PC-3 (cell line): ENCODE data around the gene LRCH4. TPM values are rescaled to one million over a fixed set of nuclear protein-coding genes. Genes with fewer than 3 reads are reported as not detected.
"Not testable (repeated sequence)": the region's sequence is repeated elsewhere in the genome, so short reads cannot be mapped to it uniquely, and the experiment has no call there.

ENCODE experiments used
- ATAC-seq: fragments of 200-7000 bp; cut with Tn5 transposase; 2 replicates; pipeline ENCODE4 v1.9.1; 2020; ENCODE audit warnings: mild to moderate bottlenecking, moderate library complexity
- BruUV-seq: library from RNA; stranded (reverse); fragments of 400-500 nt; replicated peaks from 2 replicates; lab custom pipeline; 2021; lab: Mats Ljungman, UMichigan
- CTCF ChIA-PET: fragments of 300-600 bp; sonication (Branson Sonifier 250); formaldehyde crosslinking; loops from one replicate; lab custom pipeline; 2022; ENCODE audit warnings: antibody characterized with exemption; lab: Charles Lee
- POLR2A ChIA-PET: fragments of 300-600 bp; sonication (Branson Sonifier 250); formaldehyde crosslinking; loops from one replicate; lab custom pipeline; 2022; ENCODE audit warnings: antibody characterized with exemption; ENCODE audit not compliant: unreplicated experiment; lab: Charles Lee
- DNase-seq: peaks from one replicate; pipeline ENCODE4 v3.0.0-alpha.2; 2015
- H2AFZ ChIP-seq: fragments of 300-600 bp; sonication (generic); 2 replicates; pipeline ENCODE4 v1.6.0; 2016; ENCODE audit warnings: antibody characterized with exemption, low read length
- H3F3A ChIP-seq: fragments of 300-600 bp; sonication (generic); one replicate; pipeline ENCODE4 v1.6.0; 2017; ENCODE audit warnings: antibody characterized with exemption, low read length, control low read depth, mild to moderate bottlenecking; ENCODE audit not compliant: unreplicated experiment
- H3K27ac ChIP-seq: fragments of 300-600 bp; sonication (generic); 2 replicates; pipeline ENCODE4 v1.5.1; 2016; ENCODE audit warnings: mild to moderate bottlenecking, low read length
- H3K27me3 ChIP-seq: fragments of 300-600 bp; sonication (generic); 2 replicates; pipeline ENCODE4 v1.6.1; 2016; ENCODE audit warnings: low read length, mixed read lengths
- H3K36me3 ChIP-seq: fragments of 300-600 bp; sonication (generic); 2 replicates; pipeline ENCODE4 v1.6.1; 2016; ENCODE audit warnings: low read depth, mixed run types, low read length, mixed read lengths
- H3K4me1 ChIP-seq: fragments of 300-600 bp; sonication (generic); 2 replicates; pipeline ENCODE4 v1.5.1; 2016; ENCODE audit warnings: low read length; ENCODE audit not compliant: insufficient read depth
- H3K4me2 ChIP-seq: fragments of 300-600 bp; sonication (generic); 2 replicates; pipeline ENCODE4 v1.6.0; 2016; ENCODE audit warnings: low read length
- H3K4me3 ChIP-seq: fragments of 300-600 bp; sonication (generic); 2 replicates; pipeline ENCODE4 v1.5.1; 2016; ENCODE audit warnings: mild to moderate bottlenecking, low read length, mixed read lengths
- H3K79me2 ChIP-seq: fragments of 300-600 bp; sonication (generic); 2 replicates; pipeline ENCODE4 v1.6.1; 2017; ENCODE audit warnings: low read length, mixed read lengths
- H3K9ac ChIP-seq: fragments of 300-600 bp; sonication (generic); 2 replicates; pipeline ENCODE4 v1.6.0; 2016; ENCODE audit warnings: mild to moderate bottlenecking, low read length
- H3K9me2 ChIP-seq: fragments of 300-600 bp; sonication (generic); replicated peaks from 2 replicates; pipeline ENCODE4 v1.6.1; 2016; ENCODE audit warnings: mixed run types, low read length, mixed read lengths
- H3K9me3 ChIP-seq: fragments of 300-600 bp; sonication (generic); 2 replicates; pipeline ENCODE4 v1.6.1; 2016; ENCODE audit warnings: low read length, mixed read lengths
- H4K20me1 ChIP-seq: fragments of 300-600 bp; sonication (generic); 2 replicates; pipeline ENCODE4 v1.6.1; 2016; ENCODE audit warnings: low read length, mixed read lengths
- EZH2 ChIP-seq: fragments of 300-600 bp; sonication (generic); IDR thresholded peaks from one replicate; pipeline ENCODE4 v1.6.1; 2017; ENCODE audit warnings: antibody characterized with exemption, mild to moderate bottlenecking, low read length; ENCODE audit not compliant: unreplicated experiment
- EZH2phosphoT487 ChIP-seq: fragments of 300-600 bp; sonication (generic); IDR thresholded peaks from 2 replicates; pipeline ENCODE4 v1.6.1; 2018; ENCODE audit warnings: mild to moderate bottlenecking, antibody characterized with exemption, low read length, borderline replicate concordance
- intact Hi-C: fragments of 100-400 bp; cut with micrococcal nuclease; formaldehyde crosslinking; loops from 2 replicates; pipeline ENCODE4 v1.9.0; 2023
- total RNA-seq: library from RNA; depleted of rRNA; stranded (reverse); fragments of >200 nt; gene quantifications from 2 replicates; pipeline ENCODE4 v1.2.3, GENCODE V29; 2014
- TF ChIP-seq, protein P1 (sequence below): fragments of 300-600 bp; sonication (generic); conservative IDR thresholded peaks from 2 replicates; pipeline ENCODE4 v1.5.1; 2017; ENCODE audit warnings: antibody characterized with exemption, low read depth, mild to moderate bottlenecking, low read length

The LRCH4 gene
- total RNA-seq, 1 experiment from 2014 or later: 15.6 TPM

DNA sequence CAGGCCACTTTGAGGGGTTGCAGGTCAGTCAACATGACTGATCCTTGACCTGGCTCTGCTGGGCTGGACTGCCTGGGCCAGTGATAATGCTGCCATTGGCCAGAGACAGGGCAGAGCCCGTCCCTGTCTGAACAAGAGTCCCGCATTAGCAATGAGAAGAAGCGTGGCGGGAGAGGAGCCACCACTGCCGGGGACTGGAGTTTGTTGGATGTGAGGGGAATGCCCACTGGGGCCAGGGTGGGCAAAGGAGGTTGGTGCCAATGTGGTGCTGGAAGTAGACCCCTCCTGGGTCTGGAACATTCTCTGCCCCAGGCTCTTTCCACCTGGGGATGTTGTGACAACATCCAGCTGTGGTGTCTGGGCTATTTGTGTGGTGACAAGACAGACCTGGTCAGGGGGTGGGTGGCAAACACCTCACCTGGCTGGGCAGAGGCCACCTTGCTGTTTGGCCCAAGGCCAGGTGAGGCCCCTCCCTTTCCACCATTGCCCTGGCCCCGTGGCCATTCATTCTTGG lies 19.9 kb downstream of the LRCH4 start:
- BruUV-seq: no TSS peak

DNA sequence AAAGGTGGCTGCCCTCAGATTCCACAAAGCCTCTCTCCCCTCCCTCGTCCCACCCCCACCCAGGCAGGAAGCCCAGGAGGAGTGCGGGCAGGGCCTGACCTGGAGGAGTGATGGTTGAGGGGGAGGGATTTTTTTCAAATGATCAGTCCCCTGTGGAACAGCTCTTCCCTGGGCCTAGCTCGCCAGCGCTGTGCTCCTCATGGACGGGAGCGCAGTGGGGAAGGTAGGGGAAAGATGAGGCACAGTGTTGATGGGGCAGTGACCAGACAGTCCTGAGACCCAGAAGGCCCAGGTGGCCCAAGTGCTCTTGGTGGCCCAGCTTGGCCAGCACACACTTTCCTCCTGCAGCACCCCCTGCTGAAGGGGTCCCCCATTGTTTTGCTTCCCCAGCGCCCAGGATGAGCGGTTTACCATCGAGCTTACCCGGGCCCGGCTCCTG lies 20.8 kb downstream of the LRCH4 start:
- no TSS peak for BruUV-seq
- ChIA-PET CTCF (interaction anchor here (2.5 kb wide), 1 partner anchor 23 kb away, joined by 12 read pairs; no protein-coding TSS in a partner anchor), POLR2A (interaction anchor here (0.6 kb wide), 1 partner anchor 20 kb away, joined by 3 read pairs; no protein-coding TSS in a partner anchor)

More for the DNA sequence above, 19.9 kb downstream of the LRCH4 start:
- H3K27me3 ChIP-seq: no peaks in the 10 kb centered on the region
- no peaks in the 10 kb centered on the region for H3K9me2 ChIP-seq
- H3K27ac ChIP-seq: no peak overlapping the region
- H3K4me1 ChIP-seq: no peaks in the 10 kb centered on the region; the same call in 1 of the 2 replicates
- no peak overlapping the region for H3K9ac ChIP-seq
- H3K4me3 ChIP-seq: no peak overlapping the region
- no peak overlapping the region for H2AFZ ChIP-seq
- POLR2A ChIA-PET: interaction anchor here (0.6 kb wide), 1 partner anchor 19 kb away, joined by 3 read pairs; no protein-coding TSS in a partner anchor
- CTCF ChIA-PET: interaction anchor here (0.6 kb wide), 1 partner anchor 126 kb away, joined by 4 read pairs; no protein-coding TSS in a partner anchor
- no peak overlapping the region for H3K4me2 ChIP-seq
- H4K20me1 ChIP-seq: no peaks in the 10 kb centered on the region
- no peaks in the 10 kb centered on the region for H3K79me2 ChIP-seq
- H3K9me3 ChIP-seq: no peaks in the 10 kb centered on the region
- DNase-seq (no peak), ATAC-seq (no peak)
- intact Hi-C loops: no loop called here
- H3K36me3 ChIP-seq: no peaks in the 10 kb centered on the region
- TF ChIP-seq EZH2phosphoT487 (no peak), EZH2 (no peak)
- TF ChIP-seq, protein P1, sequence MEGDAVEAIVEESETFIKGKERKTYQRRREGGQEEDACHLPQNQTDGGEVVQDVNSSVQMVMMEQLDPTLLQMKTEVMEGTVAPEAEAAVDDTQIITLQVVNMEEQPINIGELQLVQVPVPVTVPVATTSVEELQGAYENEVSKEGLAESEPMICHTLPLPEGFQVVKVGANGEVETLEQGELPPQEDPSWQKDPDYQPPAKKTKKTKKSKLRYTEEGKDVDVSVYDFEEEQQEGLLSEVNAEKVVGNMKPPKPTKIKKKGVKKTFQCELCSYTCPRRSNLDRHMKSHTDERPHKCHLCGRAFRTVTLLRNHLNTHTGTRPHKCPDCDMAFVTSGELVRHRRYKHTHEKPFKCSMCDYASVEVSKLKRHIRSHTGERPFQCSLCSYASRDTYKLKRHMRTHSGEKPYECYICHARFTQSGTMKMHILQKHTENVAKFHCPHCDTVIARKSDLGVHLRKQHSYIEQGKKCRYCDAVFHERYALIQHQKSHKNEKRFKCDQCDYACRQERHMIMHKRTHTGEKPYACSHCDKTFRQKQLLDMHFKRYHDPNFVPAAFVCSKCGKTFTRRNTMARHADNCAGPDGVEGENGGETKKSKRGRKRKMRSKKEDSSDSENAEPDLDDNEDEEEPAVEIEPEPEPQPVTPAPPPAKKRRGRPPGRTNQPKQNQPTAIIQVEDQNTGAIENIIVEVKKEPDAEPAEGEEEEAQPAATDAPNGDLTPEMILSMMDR: no peak
- no peaks in the 10 kb centered on the region for H3F3A ChIP-seq

GRCh38 chr7:100564405-100564804 lies 21.5 kb downstream of the LRCH4 start:
- H3K27ac ChIP-seq, DNase-seq, H3K4me1 ChIP-seq, H3F3A ChIP-seq, H4K20me1 ChIP-seq, H3K9me2 ChIP-seq, H3K4me2 ChIP-seq, H3K36me3 ChIP-seq, H3K27me3 ChIP-seq, POLR2A ChIA-PET, H3K79me2 ChIP-seq, BruUV-seq, H2AFZ ChIP-seq, H3K9ac ChIP-seq, ATAC-seq, H3K4me3 ChIP-seq, H3K9me3 ChIP-seq: not testable (repeated sequence)
- intact Hi-C loops: loop anchor here (1.0 kb wide), 1 partner anchor 24 kb away; no protein-coding TSS in a partner anchor
- CTCF ChIA-PET: interaction anchor here (0.6 to 2.5 kb wide), 2 partner anchors 24 to 95 kb away, joined by 9 to 12 read pairs; no protein-coding TSS in a partner anchor

More for the DNA sequence above, 20.8 kb downstream of the LRCH4 start:
- no peak for ATAC-seq
- Histone ChIP-seq H2AFZ (no peak overlapping the region), H3K36me3 (no peaks in the 10 kb centered on the region), H3K9ac (no peak overlapping the region), H3K4me1 (no peaks in the 10 kb centered on the region; the same call in 1 of the 2 replicates), H3K27ac (no peak overlapping the region), H3K9me2 (no peaks in the 10 kb centered on the region), H3K79me2 (no peaks in the 10 kb centered on the region), H3K27me3 (no peaks in the 10 kb centered on the region), H4K20me1 (no peaks in the 10 kb centered on the region), H3K4me3 (no peak overlapping the region), H3K4me2 (no peak overlapping the region), H3K9me3 (no peaks in the 10 kb centered on the region), H3F3A (no peaks in the 10 kb centered on the region)
- intact Hi-C loops: no loop called here
- no peak for DNase-seq
- TF ChIP-seq EZH2phosphoT487: no peak
- no peak for TF ChIP-seq EZH2
- TF ChIP-seq, protein P1: no peak
